Kidney (tissue), 14 donors: ENCODE results near the gene SH2D2A. TPM values are rescaled to one million over a fixed set of nuclear protein-coding genes. Genes with fewer than 3 reads are reported as not detected.

Experiments used
- DNase-seq, 5 donors: peaks; one replicate each; pipeline ENCODE4 v3.0.0-alpha.2; 2013 to 2020
- FAIRE-seq: peaks from 2 replicates; lab custom pipeline; 2012; peaks lifted over from hg19 to GRCh38; lab: Jason Lieb, UNC
- H3K27ac ChIP-seq, 2 donors: one replicate each; pipeline ENCODE4 v1.7.0; 2013; ENCODE audit warnings: low read depth in 2 of 2, low read length in 2 of 2, inconsistent platforms in 1 of 2
- H3K27me3 ChIP-seq: one replicate; pipeline ENCODE4 v1.7.1; 2013; ENCODE audit warnings: low read length, inconsistent platforms; ENCODE audit not compliant: control insufficient read depth, insufficient read depth
- H3K36me3 ChIP-seq, 3 donors: one replicate each; pipeline versions ENCODE4 v1.7.0 to v1.7.1; 2013; ENCODE audit warnings: low read length in 3 of 3, control low read depth in 1 of 3, inconsistent platforms in 1 of 3; ENCODE audit not compliant: insufficient read depth in 3 of 3, control insufficient read depth in 2 of 3
- H3K4me1 ChIP-seq, 3 donors: one replicate each; pipeline versions ENCODE4 v1.7.0 to v1.7.1; 2013; ENCODE audit warnings: low read length in 3 of 3, inconsistent platforms in 1 of 3, low read depth in 1 of 3; ENCODE audit not compliant: control insufficient read depth in 2 of 3, insufficient read depth in 2 of 3
- H3K4me3 ChIP-seq, 3 donors: one replicate each; pipeline versions ENCODE4 v1.7.0 to v1.8.1; 2013; ENCODE audit warnings: low read length in 3 of 3, control low read depth in 1 of 3, inconsistent platforms in 1 of 3
- H3K9ac ChIP-seq, 3 donors: one replicate each; pipeline versions ENCODE4 v1.7.0 to v1.7.1; 2013; ENCODE audit warnings: low read length in 3 of 3, control low read depth in 1 of 3, inconsistent platforms in 1 of 3
- H3K9me3 ChIP-seq, 3 donors: one replicate each; pipeline versions ENCODE4 v1.7.0 to v1.7.1; 2013; ENCODE audit warnings: low read length in 3 of 3, control low read depth in 1 of 3, inconsistent platforms in 1 of 3; ENCODE audit not compliant: control insufficient read depth in 2 of 3, insufficient read depth in 1 of 3
- intact Hi-C: fragments of 100-400 bp; cut with DNase I; formaldehyde crosslinking; loops from one replicate; pipeline ENCODE4 v1.11.1; 2022
- polyA plus RNA-seq: library from polyadenylated mRNA; stranded (reverse); fragments of 350-450 nt; fragmentation: Illumina TruSeq; extraction: RNeasy Lipid Tissue Mini Kit (QIAGEN cat#74804); gene quantifications from one replicate; pipeline ENCODE4 v1.2.3, GENCODE V29; 2014; ENCODE audit warnings: low read depth, low replicate concordance; ENCODE audit not compliant: insufficient read depth
- total RNA-seq: library from RNA; stranded (reverse); fragmentation: NEBNext Ultra II Directional; extraction: Animal tissue kit (Norgen Biotek cat#: 25700); gene quantifications from one replicate; pipeline ENCODE4 v1.2.1, GENCODE V29; 2021
- TF ChIP-seq, protein P1 (sequence below): IDR thresholded peaks from 3 replicates; pipeline ENCODE4 v1.5.1; 2012; ENCODE audit warnings: mild to moderate bottlenecking, moderate library complexity, borderline replicate concordance; ENCODE audit not compliant: insufficient read depth; ENCODE audit errors: extremely low read depth
- donor health status: control.
- donor health status: control.
- donor health status: control.
- donor health status: control.
- donor health status: control.
- donor health status: DM: yes; HTN: yes; CAD: no.
- donor health status: Normal renal cell carcinoma (clear cell type).

SH2D2A gene
- total and polyA plus RNA-seq, 2 donors from 2014 or later, result 0.32 to 4.3 TPM

GRCh38 chr1:156862584-156862983, 45.9 kb upstream of the SH2D2A start:
- DNase-seq, result no peak

DNA sequence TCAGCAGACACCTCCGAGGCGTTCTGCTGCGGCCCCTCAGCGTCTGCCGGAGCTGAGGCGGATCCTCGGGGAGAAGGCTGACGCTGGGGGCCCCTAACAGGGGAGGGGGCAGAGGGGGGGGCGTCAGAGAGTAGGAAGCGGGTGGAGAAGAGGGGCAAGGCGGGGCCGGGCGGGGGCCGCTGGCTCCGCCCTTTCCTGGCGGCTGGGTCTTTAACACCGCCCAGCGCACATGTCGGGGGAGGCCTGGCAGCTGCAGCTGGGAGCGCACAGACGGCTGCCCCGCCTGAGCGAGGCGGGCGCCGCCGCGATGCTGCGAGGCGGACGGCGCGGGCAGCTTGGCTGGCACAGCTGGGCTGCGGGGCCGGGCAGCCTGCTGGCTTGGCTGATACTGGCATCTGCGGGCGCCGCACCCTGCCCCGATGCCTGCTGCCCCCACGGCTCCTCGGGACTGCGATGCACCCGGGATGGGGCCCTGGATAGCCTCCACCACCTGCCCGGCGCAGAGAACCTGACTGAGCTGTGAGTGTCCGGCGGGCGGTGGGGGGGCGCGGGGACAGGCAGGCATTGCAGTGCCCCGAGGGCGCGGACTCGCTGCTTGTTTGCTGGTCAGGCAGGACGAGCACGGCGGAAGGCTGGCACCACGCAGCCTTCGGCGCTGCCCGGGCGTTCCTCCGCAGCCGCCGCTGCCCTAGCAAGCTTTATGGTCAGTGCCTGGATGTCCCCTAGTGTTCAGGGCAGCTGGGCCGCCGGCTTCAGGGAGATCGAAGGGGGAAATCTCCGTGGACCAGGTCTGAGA, 44.2 kb upstream of the SH2D2A start, which contains the start of gene NTRK1:
Gene NTRK1, plus strand, starts transcription at position 238 of the 796 bp plus-strand sequence. Its CDS starts 70 bp downstream, at position 308.
- no peak for FAIRE-seq
- DNase-seq, result peak in 4 of 5 donors; percentile 64 to 83 (median 78)
- H3K4me1 ChIP-seq, result peaks cover 0 to 10% (median 0%) of the 10 kb centered on the region in 3 donors
- no peaks in the 10 kb centered on the region for H3K9me3 ChIP-seq
- intact Hi-C loops, result no loop called here
- H3K27ac ChIP-seq, result no peak within 1 kb of the TSS
- no peaks in the 10 kb centered on the region for H3K36me3 ChIP-seq
- H3K4me3 ChIP-seq, result peak within 1 kb of the TSS; percentile 20 to 25 (median 24)
- TF ChIP-seq, protein P1, sequence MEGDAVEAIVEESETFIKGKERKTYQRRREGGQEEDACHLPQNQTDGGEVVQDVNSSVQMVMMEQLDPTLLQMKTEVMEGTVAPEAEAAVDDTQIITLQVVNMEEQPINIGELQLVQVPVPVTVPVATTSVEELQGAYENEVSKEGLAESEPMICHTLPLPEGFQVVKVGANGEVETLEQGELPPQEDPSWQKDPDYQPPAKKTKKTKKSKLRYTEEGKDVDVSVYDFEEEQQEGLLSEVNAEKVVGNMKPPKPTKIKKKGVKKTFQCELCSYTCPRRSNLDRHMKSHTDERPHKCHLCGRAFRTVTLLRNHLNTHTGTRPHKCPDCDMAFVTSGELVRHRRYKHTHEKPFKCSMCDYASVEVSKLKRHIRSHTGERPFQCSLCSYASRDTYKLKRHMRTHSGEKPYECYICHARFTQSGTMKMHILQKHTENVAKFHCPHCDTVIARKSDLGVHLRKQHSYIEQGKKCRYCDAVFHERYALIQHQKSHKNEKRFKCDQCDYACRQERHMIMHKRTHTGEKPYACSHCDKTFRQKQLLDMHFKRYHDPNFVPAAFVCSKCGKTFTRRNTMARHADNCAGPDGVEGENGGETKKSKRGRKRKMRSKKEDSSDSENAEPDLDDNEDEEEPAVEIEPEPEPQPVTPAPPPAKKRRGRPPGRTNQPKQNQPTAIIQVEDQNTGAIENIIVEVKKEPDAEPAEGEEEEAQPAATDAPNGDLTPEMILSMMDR, result no peak
- H3K27me3 ChIP-seq, result peaks cover 24% of the 10 kb centered on the region
- H3K9ac ChIP-seq, result no peak within 1 kb of the TSS

More at GRCh38 chr1:156862584-156862983, 45.9 kb upstream of the SH2D2A start:
- Histone ChIP-seq H3K4me1 (peaks cover 0 to 10% (median 0%) of the 10 kb centered on the region in 3 donors), H3K9me3 (no peaks in the 10 kb centered on the region), H3K9ac (no peak overlapping the region), H3K4me3 (no peak overlapping the region), H3K27me3 (peaks cover 22% of the 10 kb centered on the region), H3K36me3 (no peaks in the 10 kb centered on the region), H3K27ac (no peak overlapping the region)
- FAIRE-seq, result no peak
- intact Hi-C loops, result no loop called here
- TF ChIP-seq, protein P1, result no peak

DNA sequence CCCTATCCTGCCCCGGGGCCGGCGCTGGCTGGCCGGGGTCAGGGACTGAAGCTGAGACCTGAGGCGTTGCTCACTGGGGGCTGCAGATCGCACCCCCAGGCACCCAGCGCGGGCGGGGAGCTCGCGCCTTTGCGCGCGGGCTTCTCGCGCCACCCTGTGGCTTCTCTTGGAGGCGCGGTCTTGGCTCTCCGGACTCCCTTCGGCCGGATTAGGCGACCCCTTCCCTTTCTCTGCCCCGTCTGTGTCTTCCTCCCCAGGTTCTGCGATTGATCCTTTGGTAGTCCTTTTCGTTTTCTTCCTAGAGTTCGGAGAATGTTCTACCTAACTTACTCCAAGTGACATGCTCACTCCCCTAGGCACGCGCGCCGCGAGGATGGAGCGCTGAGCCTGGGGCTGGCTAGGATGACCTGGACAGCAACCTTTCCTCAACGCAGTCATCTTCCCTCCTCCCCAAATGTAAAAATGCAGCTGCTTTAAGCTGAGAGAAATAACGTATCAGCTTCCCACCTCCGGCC, 43.5 kb upstream of the SH2D2A start:
- FAIRE-seq (no peak), DNase-seq (peak; percentile 67 to 80 (median 76))
- Histone ChIP-seq H3K4me3 (peak overlapping the region; percentile 20 to 25 (median 24)), H3K27me3 (peaks cover 24% of the 10 kb centered on the region), H3K27ac (no peak overlapping the region), H3K9me3 (no peaks in the 10 kb centered on the region), H3K4me1 (peaks cover 0 to 10% (median 0%) of the 10 kb centered on the region in 3 donors), H3K36me3 (no peaks in the 10 kb centered on the region), H3K9ac (no peak overlapping the region)
- TF ChIP-seq, protein P1, result peak; percentile 59
- intact Hi-C loops, result no loop called here
